GM19023 (cell line): ENCODE results near the gene CFAP299.

Experiments used
- ATAC-seq: cut with Tn5 transposase; IDR thresholded peaks from one replicate; pipeline ENCODE4 v1.9.1; 2021; ENCODE audit warnings: mild to moderate bottlenecking, moderate library complexity; ENCODE audit not compliant: unreplicated experiment

CFAP299 gene

GRCh38 chr4:80387390-80388283, 52.1 kb downstream of the CFAP299 start:
- ATAC-seq: no peak

DNA sequence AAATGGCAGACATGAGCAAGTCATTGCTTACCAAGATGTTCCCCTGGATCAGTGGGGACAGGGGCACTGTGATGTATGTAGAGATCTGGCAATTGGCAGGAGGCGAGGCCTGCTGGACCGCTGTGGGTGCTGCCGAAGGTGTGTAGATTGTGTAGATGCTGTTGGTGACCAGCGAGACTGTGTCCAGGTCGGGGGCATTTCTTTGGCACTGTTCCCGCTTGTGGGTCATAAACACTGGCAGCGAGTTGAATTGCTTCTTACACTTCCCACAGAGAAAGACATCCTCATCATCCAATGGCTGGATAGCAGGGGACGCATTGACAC, 52.7 kb downstream of the CFAP299 start:
- ATAC-seq: no peak

GRCh38 chr4:80390178-80390577, 54.6 kb downstream of the CFAP299 start:
- no peak for ATAC-seq

DNA sequence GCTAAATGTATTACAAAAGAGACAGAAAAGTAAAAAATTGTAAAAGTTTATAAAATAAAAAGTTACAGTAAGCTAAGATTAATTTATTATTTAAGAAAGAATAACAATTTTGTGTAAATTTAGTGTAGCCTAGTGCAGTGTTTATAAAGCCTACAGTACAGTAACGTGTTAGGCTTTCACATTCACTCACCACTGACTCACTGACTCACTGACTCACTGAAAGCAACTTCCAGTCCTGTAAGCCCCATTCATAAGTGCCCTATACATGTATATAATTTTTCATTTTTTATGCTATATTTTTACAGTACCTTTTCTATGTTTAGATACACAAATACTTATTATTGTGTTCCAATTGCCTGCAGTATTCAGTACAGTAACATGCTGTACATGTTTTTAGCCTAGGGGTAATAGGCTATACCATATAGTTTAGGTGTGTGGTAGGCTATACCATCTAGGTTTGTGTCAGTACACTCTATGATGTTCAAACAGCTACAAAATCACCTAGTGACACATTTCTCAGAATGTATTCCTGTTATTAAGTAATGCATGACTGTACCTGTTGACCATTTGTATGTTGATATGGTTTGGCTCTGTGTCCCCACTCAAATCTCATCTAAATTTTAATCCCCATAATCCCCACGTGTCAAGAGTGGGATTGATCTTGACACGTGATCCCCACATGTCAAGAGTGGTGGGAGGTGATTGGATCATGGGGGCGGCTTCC, 57.9 kb downstream of the CFAP299 start:
- no peak for ATAC-seq

DNA sequence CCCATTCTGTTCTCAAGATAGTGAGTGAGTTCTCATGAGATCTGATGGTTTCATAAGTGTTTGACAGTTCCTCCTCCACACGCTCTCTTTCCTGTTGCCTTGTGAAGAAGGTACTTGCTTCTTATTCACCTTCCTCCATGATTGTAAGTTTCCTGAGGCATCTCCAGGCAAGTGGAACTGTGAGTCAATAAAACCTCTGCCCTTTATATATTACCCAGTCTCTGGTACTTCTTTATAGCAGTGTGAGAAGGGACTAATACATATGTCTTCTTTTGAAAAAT, 58.4 kb downstream of the CFAP299 start:
- ATAC-seq: no peak

DNA sequence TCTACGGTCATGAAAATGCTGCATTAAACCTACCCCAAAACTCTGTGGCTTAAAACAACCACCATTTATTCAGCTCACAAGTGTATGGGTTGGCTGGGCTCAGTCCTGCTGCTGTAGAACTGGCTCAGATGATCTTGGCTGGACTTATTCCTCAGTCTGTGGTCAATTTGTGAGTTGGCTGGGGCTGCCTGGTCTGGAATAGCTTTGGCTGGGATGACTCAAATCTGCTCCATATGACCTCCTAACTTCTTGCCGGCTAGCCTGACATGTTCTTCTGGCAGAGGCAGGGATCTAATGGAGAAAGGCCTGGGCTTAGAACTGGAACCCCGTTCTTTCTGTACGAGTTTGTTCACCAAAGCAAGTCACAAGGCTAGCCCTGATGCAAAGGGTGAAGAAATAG, 71.7 kb downstream of the CFAP299 start:
- no peak for ATAC-seq

- ATAC-seq: no peak
Observed at GRCh38 chr4:80409809-80410208, 74.3 kb downstream of the CFAP299 start.

DNA sequence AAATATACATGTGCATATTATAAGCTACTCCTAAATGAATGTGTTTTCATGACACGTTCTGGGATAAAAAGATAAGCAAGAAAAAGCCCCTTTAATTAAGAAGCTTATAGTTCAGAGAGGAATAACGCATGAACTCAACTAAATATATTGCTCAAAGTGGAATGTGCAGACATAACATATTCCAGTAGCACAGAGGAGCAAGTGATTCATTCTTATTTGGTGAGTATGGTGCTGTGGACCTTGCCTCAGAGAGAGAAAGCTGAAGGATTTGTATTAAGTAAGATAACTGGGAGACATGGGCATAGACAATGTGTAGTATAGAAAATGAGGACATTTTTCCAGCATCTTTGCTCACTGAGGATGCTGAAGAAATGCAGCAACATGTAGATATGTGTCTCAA, 76.8 kb downstream of the CFAP299 start:
- no peak for ATAC-seq

GRCh38 chr4:80413086-80413485, 77.6 kb downstream of the CFAP299 start:
- no peak for ATAC-seq

- ATAC-seq: no peak
Observed at GRCh38 chr4:80417019-80417418, 81.5 kb downstream of the CFAP299 start.

- ATAC-seq: no peak
Observed at GRCh38 chr4:80419946-80420345, 84.4 kb downstream of the CFAP299 start.

- ATAC-seq: no peak
Observed at GRCh38 chr4:80420638-80421037, 85.1 kb downstream of the CFAP299 start.

- ATAC-seq: no peak
Observed at GRCh38 chr4:80422727-80423404, 87.3 kb downstream of the CFAP299 start.

DNA sequence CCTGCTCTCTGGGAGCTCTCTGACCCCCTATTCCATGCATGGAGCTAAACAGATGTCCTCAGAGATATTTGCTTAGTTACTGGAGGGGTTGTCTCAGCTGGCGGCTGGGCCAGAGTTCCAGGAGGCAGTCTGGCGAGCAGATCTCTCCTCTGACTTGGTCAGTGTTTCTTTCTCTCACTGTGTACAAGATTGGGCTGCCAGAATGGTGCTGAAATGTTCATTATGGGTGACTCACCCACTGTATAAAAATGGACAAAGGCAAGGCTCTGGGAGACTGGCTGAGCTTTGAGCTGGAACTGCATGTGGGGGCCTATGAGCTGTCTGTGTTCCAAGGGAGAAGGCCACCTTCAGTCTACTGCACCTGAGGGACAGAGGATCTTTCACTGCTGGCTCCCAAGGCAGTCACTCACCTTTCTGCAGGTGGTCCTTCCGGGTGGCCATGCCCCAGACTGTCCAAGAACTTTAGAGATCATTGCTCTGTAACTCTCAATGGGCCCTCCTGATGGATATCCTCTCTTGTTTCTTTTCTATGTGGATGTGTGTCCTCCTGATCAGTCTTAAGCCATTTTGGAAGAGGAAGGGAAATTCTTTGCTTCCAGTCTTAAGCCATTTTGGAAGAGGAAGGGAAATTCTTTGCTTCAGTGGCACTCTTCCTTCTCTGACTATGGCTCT, 88.2 kb downstream of the CFAP299 start:
- ATAC-seq: no peak

- ATAC-seq: no peak
Observed at GRCh38 chr4:80424225-80424581, 88.7 kb downstream of the CFAP299 start.

DNA sequence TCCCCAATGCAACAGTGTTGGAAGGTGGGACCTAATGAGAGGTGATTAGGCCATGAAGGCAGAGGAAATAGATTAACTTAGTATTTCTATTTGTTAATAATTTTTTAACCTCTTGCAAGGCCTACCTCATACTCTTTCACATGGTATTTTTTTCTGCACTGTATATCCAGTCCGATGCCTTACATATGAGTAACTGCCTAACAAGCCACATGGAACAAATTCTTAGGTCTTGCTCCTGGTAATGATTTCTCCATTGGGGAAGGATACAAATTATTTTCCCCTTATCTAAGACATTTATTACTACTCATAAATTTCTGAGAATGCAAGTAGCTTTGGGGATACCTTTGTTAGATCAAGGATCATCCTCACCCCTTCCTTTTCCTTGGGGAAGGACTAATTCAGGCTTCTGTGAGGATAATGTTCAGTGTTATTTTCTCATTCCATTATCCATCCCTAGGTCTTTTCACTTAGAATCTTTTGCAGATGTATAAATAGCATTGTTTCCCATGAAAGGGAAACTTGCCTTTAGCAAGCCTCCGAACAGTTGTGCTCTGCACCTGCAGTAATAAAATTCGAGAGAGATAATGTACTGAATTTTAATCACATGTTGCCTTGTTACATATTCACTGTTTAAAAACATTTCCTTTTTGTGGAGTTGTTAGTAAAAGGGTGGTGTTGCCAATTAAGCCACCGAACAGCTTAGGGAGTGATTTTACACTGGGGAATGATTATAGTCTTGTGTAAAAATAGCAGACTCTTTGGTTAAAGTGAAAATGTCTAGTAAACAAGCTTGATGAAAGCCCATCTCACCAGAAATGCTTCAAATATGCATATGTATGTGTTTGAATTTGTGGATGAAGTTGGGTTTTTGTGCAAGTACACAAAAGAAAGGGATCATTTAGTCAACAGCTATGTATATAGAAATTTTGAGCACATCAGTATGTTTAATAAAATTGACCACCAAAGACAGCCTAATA, 89.9 kb downstream of the CFAP299 start:
- ATAC-seq: no peak

GRCh38 chr4:80431203-80431965, 95.9 kb downstream of the CFAP299 start:
- ATAC-seq: no peak

DNA sequence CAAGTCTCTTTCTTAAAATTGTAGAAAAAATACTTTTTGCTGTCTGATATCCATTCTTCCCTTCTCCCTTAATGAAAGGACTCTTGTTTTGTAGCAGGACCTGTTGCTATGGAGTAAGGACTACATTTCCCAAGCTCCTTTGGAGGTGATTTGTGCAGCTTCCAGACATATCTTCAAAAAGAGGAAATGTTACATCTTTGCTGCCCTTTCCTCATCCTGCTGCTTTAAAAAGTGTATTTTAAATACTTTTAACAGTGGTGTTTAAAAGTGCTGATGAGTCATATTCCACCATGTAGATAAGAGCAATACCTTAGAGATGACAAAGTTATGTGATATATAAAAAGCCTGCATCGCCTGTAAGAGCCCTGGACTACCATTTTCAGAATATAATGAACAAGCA, 98.7 kb downstream of the CFAP299 start:
- ATAC-seq: no peak

DNA sequence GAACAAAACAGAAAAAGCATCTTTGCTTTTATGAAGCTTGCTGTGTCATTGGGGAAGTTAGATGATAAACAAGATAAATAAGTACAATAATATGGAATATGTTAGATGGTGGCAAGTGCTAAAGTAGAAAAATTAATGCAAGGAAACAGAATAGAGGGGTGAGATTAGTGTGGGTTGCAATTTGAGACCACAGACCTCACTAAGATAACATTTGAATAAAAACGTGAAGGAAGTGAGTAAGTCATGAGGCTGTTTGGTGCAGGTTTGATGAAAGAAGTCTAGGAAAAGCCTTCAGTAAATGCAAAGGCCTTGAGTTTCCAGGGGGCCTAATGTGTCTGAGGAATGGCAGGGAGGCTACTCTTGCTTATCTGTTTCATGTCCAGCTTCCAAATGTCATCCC, 102.5 kb downstream of the CFAP299 start:
- ATAC-seq: no peak
